Renal cortical epithelial cell (primary cell): ENCODE data around the gene FAM53B. TPM values are rescaled to one million over a fixed set of nuclear protein-coding genes. Genes with fewer than 3 reads are reported as not detected.
"Not testable (repeated sequence)": the region's sequence is repeated elsewhere in the genome, so short reads cannot be mapped to it uniquely, and the experiment has no call there.

Experiments used
- DNase-seq: peaks from one replicate; pipeline ENCODE4 v3.0.0-alpha.2; 2011; ENCODE audit warnings: low read depth
- total RNA-seq: library from RNA; depleted of rRNA; stranded (reverse); fragments of >200 nt; gene quantifications from 2 replicates; pipeline ENCODE4 v1.2.3, GENCODE V29; 2014

FAM53B gene
- 15.5 and 20.4 TPM in 2 replicates for total RNA-seq

- DNase-seq: peak; percentile 93
These were observed at the start of gene FAM53B for GRCh38 chr10:124744102-124745050. TSS of gene FAM53B (minus strand) at chr10:124744378. CDS start at chr10:124706713, 37,665 bp downstream.

- DNase-seq: no peak
These were observed 48.8 kb upstream of the FAM53B start for GRCh38 chr10:124792998-124793352.

DNA sequence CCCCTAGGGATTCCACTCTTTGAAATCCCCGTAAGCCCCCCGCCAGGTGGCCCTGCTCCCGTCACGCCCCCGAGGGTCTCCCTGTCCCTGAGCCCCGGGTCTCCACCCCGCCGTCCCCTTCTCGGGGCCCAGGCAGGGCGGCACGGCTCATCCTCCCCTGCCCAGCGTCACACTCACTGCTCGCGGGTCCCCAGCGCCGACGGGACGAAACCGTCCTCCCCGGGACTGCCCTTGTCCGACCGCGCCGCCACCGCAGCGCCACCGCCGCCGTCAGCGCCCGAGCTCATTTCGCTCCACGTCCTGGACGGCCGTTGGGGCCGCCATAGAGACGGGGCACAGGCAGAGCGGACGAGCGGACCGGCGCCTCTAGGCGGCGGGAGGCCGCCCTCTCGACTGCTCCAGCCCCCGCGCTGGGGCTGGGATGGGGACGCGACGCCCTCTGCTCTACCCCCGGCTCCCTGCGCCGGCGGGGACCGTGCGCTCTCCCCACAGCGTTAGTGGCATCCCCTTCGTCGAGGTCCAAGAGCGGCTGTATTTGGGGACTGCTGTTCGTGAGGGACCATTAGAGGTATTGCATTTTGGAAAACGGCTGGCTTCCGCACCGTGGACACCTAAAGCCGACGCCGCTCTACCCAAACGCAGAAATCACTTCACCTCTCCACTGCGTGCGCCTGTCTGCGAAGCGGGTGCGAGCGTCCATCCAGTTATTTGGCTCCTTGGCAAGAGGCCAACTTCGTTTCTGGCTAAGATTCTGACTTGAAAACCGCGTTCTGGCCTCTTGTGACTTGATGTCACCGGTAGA, 47.6 kb upstream of the FAM53B start, which contains the start of gene EEF1AKMT2:
Gene EEF1AKMT2 (minus strand): TSS at position 341 of the 802 bp plus-strand sequence. CDS start 54 bp downstream, at position 287.
- DNase-seq: peak; percentile 52

- DNase-seq: not testable (repeated sequence)
These were observed 38.7 kb upstream of the FAM53B start for GRCh38 chr10:124782900-124783299.

DNA sequence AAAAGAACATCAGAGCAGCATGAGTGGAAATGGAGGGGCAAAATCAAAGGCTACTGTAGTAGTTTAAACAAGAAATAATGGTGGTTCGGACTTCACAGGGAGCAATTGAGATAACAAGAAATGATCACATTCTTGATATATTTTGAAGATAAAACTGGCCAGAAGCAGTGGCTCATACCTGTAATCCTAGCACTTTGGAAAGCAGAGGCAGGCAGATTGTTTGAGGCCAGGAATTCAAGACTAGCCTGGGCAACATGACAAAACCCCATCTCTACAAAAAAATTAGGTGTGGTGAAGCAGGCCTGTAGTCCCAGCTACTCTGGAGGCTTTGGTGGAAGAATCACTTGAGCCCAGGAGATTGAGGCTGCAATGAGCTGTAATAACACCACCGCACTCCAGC, 24.6 kb upstream of the FAM53B start:
- DNase-seq: no peak

- DNase-seq: no peak
These were observed 21.1 kb upstream of the FAM53B start for GRCh38 chr10:124765256-124765655.

DNA sequence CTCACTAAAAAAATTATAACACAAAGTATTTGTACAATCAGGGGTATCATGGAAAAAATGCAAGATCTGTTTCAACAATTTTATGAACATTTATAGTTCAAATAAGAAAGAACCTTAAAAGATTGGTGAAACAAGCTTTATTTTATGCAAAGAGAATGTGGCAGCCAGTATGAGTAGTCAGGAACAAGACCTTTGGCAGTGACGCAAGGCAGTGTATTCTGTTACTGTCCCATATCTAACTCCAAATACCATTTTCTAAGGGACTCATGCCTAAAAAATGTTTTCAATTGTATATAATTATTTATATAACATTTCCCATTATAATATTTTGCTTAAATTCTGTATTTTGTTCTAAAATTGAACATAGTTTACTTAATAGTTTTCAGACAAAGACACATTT, 19.1 kb upstream of the FAM53B start:
- DNase-seq: no peak

- DNase-seq: no peak
These were observed 18.1 kb upstream of the FAM53B start for GRCh38 chr10:124762281-124762680.

GRCh38 chr10:124756156-124756903, 12.2 kb upstream of the FAM53B start:
- no peak for DNase-seq

DNA sequence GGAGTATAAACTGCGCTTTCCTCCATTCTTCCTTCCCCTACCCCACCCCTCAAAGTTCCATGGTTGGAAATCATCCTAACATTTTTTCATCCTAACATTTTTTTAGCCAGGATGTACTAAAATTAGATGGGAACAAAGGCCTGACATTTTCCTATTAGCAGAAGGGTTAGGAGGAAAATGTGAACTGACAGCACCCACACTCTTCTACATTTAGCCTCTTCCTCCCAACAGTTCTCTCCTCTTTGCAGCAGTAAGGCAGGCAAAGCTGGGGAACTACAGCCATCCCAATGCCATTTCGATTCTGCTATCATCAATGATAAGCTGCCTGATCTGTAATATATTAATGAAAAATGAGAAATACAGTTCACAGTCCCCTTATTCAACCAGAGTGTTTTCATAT, 11.4 kb upstream of the FAM53B start:
- DNase-seq: no peak

GRCh38 chr10:124754227-124754626, 10.0 kb upstream of the FAM53B start:
- no peak for DNase-seq

GRCh38 chr10:124748953-124749645, 4.9 kb upstream of the FAM53B start:
- no peak for DNase-seq

DNA sequence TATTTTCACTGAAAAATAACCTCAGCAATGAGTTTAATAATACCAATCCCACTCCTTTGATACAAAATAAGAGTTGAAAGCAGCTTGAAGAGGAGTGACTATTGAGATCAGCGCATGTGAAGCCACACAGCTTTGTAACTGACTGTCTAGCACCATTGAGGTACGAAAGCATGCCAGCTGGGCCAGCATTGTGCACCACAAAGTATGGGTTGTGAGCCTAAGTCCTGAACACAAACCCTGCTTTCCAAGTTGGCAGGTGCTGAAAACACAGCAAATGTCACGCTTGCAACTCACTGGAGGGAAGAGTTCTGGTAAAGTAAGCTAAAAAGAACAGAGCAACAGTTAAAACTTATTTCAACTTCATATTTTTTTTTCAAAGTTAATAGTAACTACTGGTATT, 4.0 kb upstream of the FAM53B start:
- no peak for DNase-seq

DNA sequence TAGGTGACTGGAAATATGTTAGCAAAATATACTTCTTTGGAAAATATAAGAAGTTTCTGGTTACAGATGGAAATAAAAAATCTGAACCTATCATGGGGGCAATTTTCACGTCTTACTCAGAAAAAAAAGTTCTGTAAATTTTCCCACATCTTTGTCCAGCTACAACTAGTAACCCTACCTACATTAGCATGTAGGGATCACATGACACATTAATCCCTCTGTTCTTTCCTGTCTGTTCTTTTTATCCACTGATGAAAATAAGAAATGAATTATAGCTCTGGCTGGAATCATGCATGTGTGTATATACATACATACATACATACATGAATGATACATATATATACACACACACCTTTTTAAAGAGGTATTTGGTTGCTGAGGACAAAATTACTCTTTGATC, 3.6 kb upstream of the FAM53B start:
- no peak for DNase-seq

- DNase-seq: no peak
These were observed 2.8 kb upstream of the FAM53B start for GRCh38 chr10:124746992-124747391.

DNA sequence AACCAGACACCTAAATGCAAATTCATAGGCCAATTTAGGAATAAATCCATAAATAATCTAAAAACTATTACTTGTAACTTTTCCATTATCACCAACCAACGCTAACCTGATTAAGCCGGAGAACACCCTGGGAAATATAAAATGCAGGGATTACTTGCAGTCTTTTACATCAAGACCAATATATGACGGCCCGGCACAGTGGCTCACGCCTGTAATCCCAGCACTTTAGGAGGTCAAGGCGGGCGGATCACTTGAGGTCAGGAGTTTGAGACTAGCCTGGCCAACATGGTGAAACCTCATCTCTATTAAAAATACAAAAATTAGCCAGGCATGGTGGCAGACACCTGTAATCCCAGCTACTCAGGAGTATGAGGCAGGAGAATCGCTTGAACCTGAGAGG, 2.3 kb upstream of the FAM53B start:
- not testable (repeated sequence) for DNase-seq

DNA sequence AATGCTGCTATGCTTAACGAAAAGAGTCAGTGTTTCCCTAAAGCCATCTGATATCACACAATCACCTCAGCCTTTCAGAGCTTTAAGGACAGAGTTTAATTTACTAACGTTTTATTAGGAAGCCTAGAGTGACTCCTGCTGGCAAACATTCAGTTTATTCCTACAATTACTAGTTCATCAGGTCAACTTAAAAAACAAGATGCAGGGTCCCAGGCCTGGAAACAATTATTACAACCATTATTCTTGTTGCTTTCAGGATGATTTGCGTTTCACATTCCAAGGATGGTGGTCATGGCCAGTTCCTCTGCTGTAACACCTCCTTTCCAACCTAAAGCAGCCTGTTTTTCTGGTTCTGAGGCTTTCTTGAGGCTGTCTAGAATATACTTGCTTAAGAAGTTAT, 1.5 kb upstream of the FAM53B start:
- DNase-seq: peak; percentile 77

- DNase-seq: no peak
These were observed 1.1 kb upstream of the FAM53B start for GRCh38 chr10:124745252-124745651.

DNA sequence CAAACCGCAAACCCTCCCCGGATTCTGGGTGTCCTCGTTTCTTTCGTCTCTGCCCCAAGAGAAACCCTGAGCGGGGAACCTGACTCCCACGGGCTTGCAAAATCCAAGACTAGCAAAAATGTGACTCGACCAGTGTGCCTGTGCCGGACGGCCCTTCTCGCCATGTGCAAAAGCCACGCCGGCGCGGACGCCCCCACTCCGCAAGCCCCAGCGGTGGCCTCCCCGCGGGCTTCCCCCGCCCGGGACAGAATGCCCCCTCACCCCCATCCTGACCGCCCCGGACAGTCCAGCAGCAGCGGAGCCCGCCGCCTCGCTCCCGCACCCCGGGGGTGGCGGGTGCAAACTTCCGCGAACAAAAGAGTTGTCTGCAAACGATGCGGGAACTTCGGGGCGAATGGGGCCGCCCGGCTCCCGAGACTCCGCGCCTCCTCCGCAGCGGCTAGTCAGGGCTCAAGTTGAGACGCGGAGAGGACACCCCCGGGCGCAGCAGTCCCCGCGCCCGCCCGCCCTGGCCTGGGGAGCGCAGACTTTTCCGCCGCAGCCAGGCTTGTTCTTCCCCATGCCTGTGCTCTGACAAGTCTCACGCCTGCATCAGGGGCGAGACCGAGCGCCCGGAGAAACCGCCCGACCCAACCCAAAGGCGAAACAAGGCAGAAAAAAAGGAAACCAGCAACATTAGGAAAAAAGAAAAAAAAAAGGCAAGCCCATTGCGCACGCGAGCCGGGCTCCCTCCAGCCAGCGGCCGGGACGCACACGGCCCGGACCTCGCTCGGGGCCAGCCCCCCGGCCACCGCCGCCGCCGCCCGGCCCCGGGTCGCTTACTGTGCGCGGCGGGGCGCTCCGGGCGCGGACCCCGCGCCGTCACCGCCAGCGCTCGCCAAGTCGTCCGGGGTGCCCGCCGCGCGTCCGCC, 732 bp downstream of the FAM53B start:
- DNase-seq: no peak
